NCI-H526 (cell line): ENCODE results near the gene NPTXR.

Experiments used
- DNase-seq, 2 experiments: peaks; one replicate each; lab custom pipeline; 2025; lab: John Stamatoyannopoulos, UW

Gene NPTXR

GRCh38 chr22:38770257-38770949 is 73.4 kb downstream of the NPTXR start:
- DNase-seq: no peak
